Measurements from ENCODE around the gene GAS1. TPM values are rescaled to one million over a fixed set of nuclear protein-coding genes. Genes with fewer than 3 reads are reported as not detected.

The GAS1 gene
- total and polyA plus RNA-seq, 2 of the 8 experiments (the other 6 are each of a cell fraction or from before 2014, with no cell fraction given), result 2.8 to 5.7 TPM

GRCh38 chr9:86971742-86972141 is 24.4 kb upstream of the GAS1 start (continued):
- TF ChIP-seq CHD7 (IDR thresholded peaks at IDR 0.05; ENCODE audit: insufficient replicate concordance, low read length) (no peak), RNF2 (IDR thresholded peaks at IDR 0.05; ENCODE audit: borderline replicate concordance, low read depth, low read length, missing control alignments, poor library complexity, severe bottlenecking) (no peak), POLR2AphosphoS5 (IDR thresholded peaks at IDR 0.05; ENCODE audit: low read depth, low read length) (no peak), BRCA1 (IDR thresholded peaks at IDR 0.05; ENCODE audit: low read depth, low read length) (no peak), MAFK (IDR thresholded peaks at IDR 0.05; ENCODE audit: low read depth, low read length) (no peak), CHD2 (IDR thresholded peaks at IDR 0.05; ENCODE audit: low read length) (no peak), CTCF (IDR thresholded peaks at IDR 0.05; ENCODE audit: control extremely low read depth in 1 of 3, insufficient read depth in 1 of 3, low read depth in 1 of 3, low read length in 3 of 3) (no peak), SIN3A (conservative IDR thresholded peaks at IDR 0.05 in 1 of 2, IDR thresholded peaks at IDR 0.05 in 1 of 2; ENCODE audit: low read depth in 1 of 2, low read length in 2 of 2) (no peak), CBX8 (IDR thresholded peaks at IDR 0.05; ENCODE audit: borderline replicate concordance, low read depth, low read length) (no peak)
